Measurements from ENCODE around the gene CDKL4.
"Not testable (repeated sequence)": the region's sequence is repeated elsewhere in the genome, so short reads cannot be mapped to it uniquely, and the experiment has no call there.

Gene CDKL4

GRCh38 chr2:39176997-39177396, 66.8 kb downstream of the CDKL4 start:
- no peak for DNase-seq

- no peak for DNase-seq
Measured at GRCh38 chr2:39175026-39175812, 68.6 kb downstream of the CDKL4 start.

GRCh38 chr2:39174022-39174421, 69.7 kb downstream of the CDKL4 start:
- DNase-seq: no peak

- DNase-seq: not testable (repeated sequence)
Measured at GRCh38 chr2:39172047-39172706, 71.6 kb downstream of the CDKL4 start.

- DNase-seq: no peak
Measured at GRCh38 chr2:39171621-39172020, 72.1 kb downstream of the CDKL4 start.

- DNase-seq: no peak
Measured at GRCh38 chr2:39164089-39164488, 79.7 kb downstream of the CDKL4 start.

- DNase-seq: no peak
Measured at GRCh38 chr2:39160982-39161381, 82.8 kb downstream of the CDKL4 start.

- DNase-seq: no peak
Measured at GRCh38 chr2:39159283-39159682, 84.5 kb downstream of the CDKL4 start.

GRCh38 chr2:39158351-39158750, 85.4 kb downstream of the CDKL4 start:
- peak; percentile 8 for DNase-seq

GRCh38 chr2:39156846-39157245, 86.9 kb downstream of the CDKL4 start:
- DNase-seq: no peak

GRCh38 chr2:39156107-39156506, 87.7 kb downstream of the CDKL4 start:
- no peak for DNase-seq

GRCh38 chr2:39155573-39155972, 88.2 kb downstream of the CDKL4 start:
- DNase-seq: not testable (repeated sequence)

- DNase-seq: no peak
Measured at GRCh38 chr2:39154944-39155343, 88.8 kb downstream of the CDKL4 start.

GRCh38 chr2:39153312-39153711, 90.5 kb downstream of the CDKL4 start:
- DNase-seq: no peak

- no peak for DNase-seq
Measured at GRCh38 chr2:39152504-39152903, 91.3 kb downstream of the CDKL4 start.

- no peak for DNase-seq
Measured at GRCh38 chr2:39150890-39151497, 92.8 kb downstream of the CDKL4 start.

- DNase-seq: no peak
Measured at GRCh38 chr2:39150102-39150562, 93.6 kb downstream of the CDKL4 start.

- no peak for DNase-seq
Measured at GRCh38 chr2:39146630-39147029, 97.1 kb downstream of the CDKL4 start.

GRCh38 chr2:39145906-39146421, 97.8 kb downstream of the CDKL4 start:
- no peak for DNase-seq

- no peak for DNase-seq
Measured at GRCh38 chr2:39144416-39144815, 99.4 kb downstream of the CDKL4 start.

- no peak for DNase-seq
Measured at GRCh38 chr2:39142904-39143605, 100.7 kb downstream of the CDKL4 start.

- DNase-seq: no peak
Measured at GRCh38 chr2:39141334-39142271, 102.2 kb downstream of the CDKL4 start.
